GM19193 (cell line): ENCODE measurements around the gene A4GALT.

ENCODE experiments used
- POLR2A ChIP-seq: IDR thresholded peaks from 4 replicates; pipeline ENCODE4 v1.6.1; 2011; ENCODE audit not compliant: insufficient read depth, insufficient read length; ENCODE audit errors: extremely low read depth

The A4GALT gene

GRCh38 chr22:42743501-42743991 lies 22.9 kb upstream of the A4GALT start:
- TF ChIP-seq POLR2A = no peak

GRCh38 chr22:42742940-42743339 lies 22.3 kb upstream of the A4GALT start:
- TF ChIP-seq POLR2A = no peak

- no peak for TF ChIP-seq POLR2A
Measured at GRCh38 chr22:42734406-42734805, 13.7 kb upstream of the A4GALT start.

GRCh38 chr22:42732081-42732480 lies 11.4 kb upstream of the A4GALT start:
- no peak for TF ChIP-seq POLR2A

GRCh38 chr22:42726811-42727210 lies 6.1 kb upstream of the A4GALT start:
- no peak for TF ChIP-seq POLR2A

- TF ChIP-seq POLR2A = no peak
Measured at GRCh38 chr22:42725606-42726355, 5.1 kb upstream of the A4GALT start.

- no peak for TF ChIP-seq POLR2A
Measured at GRCh38 chr22:42724062-42724461, 3.4 kb upstream of the A4GALT start.

GRCh38 chr22:42721045-42721434 lies 370 bp upstream of the A4GALT start:
- no peak for TF ChIP-seq POLR2A

GRCh38 chr22:42719656-42720262 lies 911 bp downstream of the A4GALT start:
- no peak for TF ChIP-seq POLR2A

- TF ChIP-seq POLR2A = no peak
Measured at GRCh38 chr22:42719133-42719532, 1.5 kb downstream of the A4GALT start.

GRCh38 chr22:42717197-42717928 lies 3.3 kb downstream of the A4GALT start:
- peak; percentile 28 for TF ChIP-seq POLR2A

- peak; percentile 19 for TF ChIP-seq POLR2A
Measured at GRCh38 chr22:42716649-42717127, 4.0 kb downstream of the A4GALT start.

- no peak for TF ChIP-seq POLR2A
Measured at GRCh38 chr22:42716221-42716620, 4.4 kb downstream of the A4GALT start.

GRCh38 chr22:42714768-42715390 lies 5.8 kb downstream of the A4GALT start:
- TF ChIP-seq POLR2A = no peak

GRCh38 chr22:42714308-42714707 lies 6.4 kb downstream of the A4GALT start:
- TF ChIP-seq POLR2A = no peak
